Glutamatergic neuron (in vitro differentiated cells): ENCODE data around the gene MUC5AC. TPM values are rescaled to one million over a fixed set of nuclear protein-coding genes. Genes with fewer than 3 reads are reported as not detected.
A peak's percentile ranks its signal among the peaks of the same experiment; 100 is the strongest.

ENCODE experiments used
- DNase-seq: peaks from one replicate; pipeline ENCODE4 v3.0.0; 2022
- H3K27ac Mint-ChIP-seq: one replicate; pipeline ENCODE4 v1.8.0; 2020; ENCODE audit warnings: mild to moderate bottlenecking, mixed read lengths, inconsistent platforms; ENCODE audit not compliant: unreplicated experiment
- H3K27me3 Mint-ChIP-seq: one replicate; pipeline ENCODE4 v1.8.0; 2020; ENCODE audit warnings: mild to moderate bottlenecking, moderate library complexity, mixed read lengths, inconsistent platforms; ENCODE audit not compliant: unreplicated experiment
- H3K36me3 Mint-ChIP-seq: one replicate; pipeline ENCODE4 v1.8.0; 2020; ENCODE audit warnings: mild to moderate bottlenecking, mixed read lengths, inconsistent platforms; ENCODE audit not compliant: unreplicated experiment
- H3K4me1 Mint-ChIP-seq: one replicate; pipeline ENCODE4 v1.8.0; 2020; ENCODE audit warnings: mild to moderate bottlenecking, low read depth, mixed read lengths, inconsistent platforms; ENCODE audit not compliant: unreplicated experiment
- H3K4me3 Mint-ChIP-seq: one replicate; pipeline ENCODE4 v1.8.0; 2020; ENCODE audit warnings: mild to moderate bottlenecking, mixed read lengths, inconsistent platforms; ENCODE audit not compliant: unreplicated experiment
- H3K9me3 Mint-ChIP-seq: one replicate; pipeline ENCODE4 v1.8.0; 2020; ENCODE audit warnings: mild to moderate bottlenecking, moderate library complexity, mixed read lengths, inconsistent platforms; ENCODE audit not compliant: unreplicated experiment
- total RNA-seq: library from RNA; stranded (reverse); fragmentation: NEBNext Ultra II Directional; extraction: Animal tissue kit (Norgen Biotek cat#: 25700); gene quantifications from one replicate; pipeline ENCODE4 v1.2.1, GENCODE V29; 2021; ENCODE audit not compliant: unreplicated experiment
- TF ChIP-seq, protein P1 (sequence below): fragments of 200-600 bp; sonication (generic); IDR thresholded peaks from one replicate; pipeline ENCODE4 v1.5.0; 2021; ENCODE audit not compliant: partially characterized antibody, unreplicated experiment

MUC5AC gene
- total RNA-seq, 1 donor from 2014 or later: not detected

DNA sequence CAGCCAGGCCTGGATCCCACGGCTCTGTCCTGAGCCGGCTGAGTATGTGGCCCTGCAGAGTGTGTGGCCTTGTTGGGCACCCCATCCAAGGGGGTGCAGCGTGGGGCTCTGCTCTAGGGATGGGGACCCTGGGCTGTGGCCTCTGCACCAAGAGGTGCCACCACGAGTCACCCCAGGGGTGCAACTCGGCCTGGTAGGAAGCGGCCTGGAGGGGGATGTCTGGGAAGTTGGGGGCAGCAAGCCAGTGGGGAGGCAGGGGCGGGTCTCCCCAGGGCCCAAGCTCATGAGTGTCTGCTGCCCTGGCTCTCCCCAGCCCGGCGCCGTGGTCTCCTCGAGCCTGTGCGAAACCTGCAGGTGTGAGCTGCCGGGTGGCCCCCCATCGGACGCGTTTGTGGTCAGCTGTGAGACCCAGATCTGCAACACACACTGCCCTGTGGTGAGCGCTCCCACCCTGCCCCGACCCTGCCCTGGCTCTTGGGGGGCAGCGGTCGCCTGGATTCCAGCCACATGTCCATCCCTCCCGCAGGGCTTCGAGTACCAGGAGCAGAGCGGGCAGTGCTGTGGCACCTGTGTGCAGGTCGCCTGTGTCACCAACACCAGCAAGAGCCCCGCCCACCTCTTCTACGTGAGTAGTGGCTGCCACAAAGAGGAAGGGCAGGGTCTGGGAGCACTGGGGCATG lies 40.9 kb downstream of the MUC5AC start:
- Mint-ChIP-seq H3K4me3 (no peak overlapping the region), H3K27ac (no peak overlapping the region), H3K27me3 (peaks cover 2% of the 10 kb centered on the region), H3K36me3 (no peaks in the 10 kb centered on the region), H3K9me3 (no peaks in the 10 kb centered on the region), H3K4me1 (no peaks in the 10 kb centered on the region)
- TF ChIP-seq, protein P1, sequence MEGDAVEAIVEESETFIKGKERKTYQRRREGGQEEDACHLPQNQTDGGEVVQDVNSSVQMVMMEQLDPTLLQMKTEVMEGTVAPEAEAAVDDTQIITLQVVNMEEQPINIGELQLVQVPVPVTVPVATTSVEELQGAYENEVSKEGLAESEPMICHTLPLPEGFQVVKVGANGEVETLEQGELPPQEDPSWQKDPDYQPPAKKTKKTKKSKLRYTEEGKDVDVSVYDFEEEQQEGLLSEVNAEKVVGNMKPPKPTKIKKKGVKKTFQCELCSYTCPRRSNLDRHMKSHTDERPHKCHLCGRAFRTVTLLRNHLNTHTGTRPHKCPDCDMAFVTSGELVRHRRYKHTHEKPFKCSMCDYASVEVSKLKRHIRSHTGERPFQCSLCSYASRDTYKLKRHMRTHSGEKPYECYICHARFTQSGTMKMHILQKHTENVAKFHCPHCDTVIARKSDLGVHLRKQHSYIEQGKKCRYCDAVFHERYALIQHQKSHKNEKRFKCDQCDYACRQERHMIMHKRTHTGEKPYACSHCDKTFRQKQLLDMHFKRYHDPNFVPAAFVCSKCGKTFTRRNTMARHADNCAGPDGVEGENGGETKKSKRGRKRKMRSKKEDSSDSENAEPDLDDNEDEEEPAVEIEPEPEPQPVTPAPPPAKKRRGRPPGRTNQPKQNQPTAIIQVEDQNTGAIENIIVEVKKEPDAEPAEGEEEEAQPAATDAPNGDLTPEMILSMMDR: no peak
- peak; percentile 8 for DNase-seq

- Mint-ChIP-seq H3K4me3 (no peak overlapping the region), H3K27ac (no peak overlapping the region), H3K4me1 (no peaks in the 10 kb centered on the region), H3K27me3 (peaks cover 2% of the 10 kb centered on the region), H3K9me3 (no peaks in the 10 kb centered on the region), H3K36me3 (no peaks in the 10 kb centered on the region)
- TF ChIP-seq, protein P1: no peak
- DNase-seq: peak; percentile 15
These were observed 41.5 kb downstream of the MUC5AC start for GRCh38 chr11:1199241-1199750.

GRCh38 chr11:1199751-1200610 lies 42.2 kb downstream of the MUC5AC start:
- DNase-seq: peak; percentile 17
- H3K4me3 Mint-ChIP-seq: no peak overlapping the region
- no peaks in the 10 kb centered on the region for H3K4me1 Mint-ChIP-seq
- no peak overlapping the region for H3K27ac Mint-ChIP-seq
- TF ChIP-seq, protein P1: no peak
- H3K27me3 Mint-ChIP-seq: peaks cover 2% of the 10 kb centered on the region
- H3K9me3 Mint-ChIP-seq: no peaks in the 10 kb centered on the region
- H3K36me3 Mint-ChIP-seq: no peaks in the 10 kb centered on the region

- TF ChIP-seq, protein P1: no peak
These were observed 42.9 kb downstream of the MUC5AC start for GRCh38 chr11:1200611-1201191.

More at GRCh38 chr11:1200611-1201191, 42.9 kb downstream of the MUC5AC start:
- peaks cover 2% of the 10 kb centered on the region for H3K9me3 Mint-ChIP-seq
- H3K4me1 Mint-ChIP-seq: no peaks in the 10 kb centered on the region
- peaks cover 2% of the 10 kb centered on the region for H3K27me3 Mint-ChIP-seq
- H3K4me3 Mint-ChIP-seq: no peak overlapping the region
- H3K27ac Mint-ChIP-seq: no peak overlapping the region
- H3K36me3 Mint-ChIP-seq: no peaks in the 10 kb centered on the region
- peak; percentile 13 for DNase-seq
